GM12878 (cell line): ENCODE data around the gene DGKK. TPM values are rescaled to one million over a fixed set of nuclear protein-coding genes. Genes with fewer than 3 reads are reported as not detected.

Experiments used
- ATAC-seq: fragments of 200-7000 bp; cut with Tn5 transposase; 3 replicates; pipeline ENCODE4 v1.9.1; 2020; ENCODE audit warnings: mild to moderate bottlenecking, moderate library complexity
- BruUV-seq: library from RNA; stranded (reverse); fragments of 400-500 nt; replicated peaks from 2 replicates; lab custom pipeline; 2021; lab: Mats Ljungman, UMichigan
- CTCF ChIA-PET: fragments of 300-600 bp; sonication (Branson Sonifier 250); formaldehyde crosslinking; extraction: SDS; loops from one replicate; lab custom pipeline; 2021; ENCODE audit warnings: inconsistent platforms; lab: Yijun Ruan, JAX
- POLR2A ChIA-PET: fragments of 350-600 bp; formaldehyde crosslinking; extraction: SDS; loops from one replicate; lab custom pipeline; 2021; ENCODE audit warnings: inconsistent platforms; lab: Charles Lee
- RAD21 ChIA-PET: fragments of 300-600 bp; sonication (Branson Sonifier 250); formaldehyde crosslinking; loops from one replicate; lab custom pipeline; 2023; ENCODE audit warnings: antibody characterized with exemption; ENCODE audit not compliant: unreplicated experiment; lab: Charles Lee
- SMC1A ChIA-PET: fragments of 300-600 bp; sonication (Branson Sonifier 250); formaldehyde crosslinking; loops from one replicate; lab custom pipeline; 2023; ENCODE audit not compliant: unreplicated experiment, uncharacterized antibody; lab: Charles Lee
- DNase-seq: peaks from one replicate; pipeline ENCODE4 v3.0.0-alpha.2; 2011; ENCODE audit warnings: low read depth, low spot score
- FAIRE-seq: peaks from 3 replicates; lab custom pipeline; 2011; peaks lifted over from hg19 to GRCh38; lab: Jason Lieb, UNC
- H2AFZ ChIP-seq: 2 replicates; pipeline ENCODE4 v1.6.0; 2011; ENCODE audit warnings: low read depth, low read length, control low read depth; ENCODE audit not compliant: control insufficient read depth
- H3K27ac ChIP-seq: 2 replicates; pipeline ENCODE4 v1.5.1; 2011; ENCODE audit warnings: control low read depth; ENCODE audit not compliant: control insufficient read depth, insufficient read depth
- H3K27me3 ChIP-seq, 2 experiments: replicated peaks in 1 of 2; 2 replicates each; pipeline versions ENCODE4 v1.6.0 to v1.6.1; 2011; ENCODE audit warnings: low read length in 1 of 2; ENCODE audit not compliant: control insufficient read depth in 2 of 2, insufficient read depth in 2 of 2
- H3K36me3 ChIP-seq, 2 experiments: 2 replicates each; pipeline ENCODE4 v1.5.1; 2011; ENCODE audit warnings: low read length in 1 of 2; ENCODE audit not compliant: control insufficient read depth in 2 of 2, insufficient read depth in 2 of 2
- H3K4me1 ChIP-seq: 2 replicates; pipeline ENCODE4 v1.6.1; 2011; ENCODE audit warnings: mild to moderate bottlenecking, low read length, moderate library complexity, mixed read lengths; ENCODE audit not compliant: control insufficient read depth, insufficient read depth
- H3K4me2 ChIP-seq: 2 replicates; pipeline ENCODE4 v1.6.0; 2011; ENCODE audit warnings: control low read depth; ENCODE audit not compliant: control insufficient read depth, insufficient read depth
- H3K4me3 ChIP-seq: fragments of 200-600 bp; sonication (generic); 2 replicates; pipeline ENCODE4 v1.5.1; 2016
- H3K79me2 ChIP-seq: 2 replicates; pipeline ENCODE4 v1.6.0; 2011; ENCODE audit warnings: low read length; ENCODE audit not compliant: control insufficient read depth, insufficient read depth
- H3K9ac ChIP-seq: 2 replicates; pipeline ENCODE4 v1.8.0; 2011; ENCODE audit warnings: low read length, control low read depth, mixed read lengths; ENCODE audit not compliant: control insufficient read depth, insufficient read depth
- H3K9me3 ChIP-seq: replicated peaks from 3 replicates; pipeline ENCODE4 v1.5.1; 2011; ENCODE audit warnings: mild to moderate bottlenecking, low read length; ENCODE audit not compliant: control insufficient read depth, insufficient read depth
- H4K20me1 ChIP-seq: 2 replicates; pipeline ENCODE4 v1.6.0; 2011; ENCODE audit not compliant: control insufficient read depth, insufficient read depth
- BACH1 ChIP-seq: fragments of 450-650 bp; IDR thresholded peaks from 2 replicates; pipeline ENCODE4 v1.6.1; 2017; ENCODE audit warnings: mild to moderate bottlenecking, borderline replicate concordance
- CBFB ChIP-seq: IDR thresholded peaks from 2 replicates; pipeline ENCODE4 v1.6.1; 2016; ENCODE audit warnings: antibody characterized with exemption, low read depth
- IRF5 ChIP-seq: fragments of 450-650 bp; IDR thresholded peaks from 2 replicates; pipeline ENCODE4 v1.6.1; 2017; ENCODE audit warnings: borderline replicate concordance
- JUND ChIP-seq: IDR thresholded peaks from 2 replicates; pipeline ENCODE4 v1.6.1; 2012; ENCODE audit warnings: low read depth, mild to moderate bottlenecking, low read length, improper control_type of control experiment, moderate library complexity
- MTA2 ChIP-seq: fragments of 450-650 bp; IDR thresholded peaks from 2 replicates; pipeline ENCODE4 v1.6.1; 2016; ENCODE audit warnings: low read depth, mild to moderate bottlenecking, moderate library complexity
- NRF1 ChIP-seq: conservative IDR thresholded peaks from 2 replicates; pipeline ENCODE4 v1.6.1; 2011; ENCODE audit warnings: mild to moderate bottlenecking, low read depth, low read length, improper control_type of control experiment
- RCOR1 ChIP-seq: conservative IDR thresholded peaks from 2 replicates; pipeline ENCODE4 v1.6.1; 2012; ENCODE audit warnings: low read depth, low read length, improper control_type of control experiment
- SP1 ChIP-seq: IDR thresholded peaks from one replicate; pipeline ENCODE4 v1.6.1; 2011; ENCODE audit warnings: low read depth, low read length
- STAT3 ChIP-seq: IDR thresholded peaks from 2 replicates; pipeline ENCODE4 v1.6.1; 2011; ENCODE audit warnings: low read depth, low read length, improper control_type of control experiment
- WRNIP1 ChIP-seq: IDR thresholded peaks from 2 replicates; pipeline ENCODE4 v1.6.1; 2011; ENCODE audit warnings: low read depth, low read length, improper control_type of control experiment, borderline replicate concordance
- YY1 ChIP-seq: IDR thresholded peaks from 2 replicates; pipeline ENCODE4 v1.6.1; 2011; ENCODE audit warnings: low read depth, mild to moderate bottlenecking, low read length
- WGBS: methylation state at CpG from one replicate; pipeline ENCODE4 v1.1.6; 2016; ENCODE audit warnings: low lambda C conversion rate; ENCODE audit not compliant: insufficient replicate concordance, insufficient coverage; ENCODE audit errors: missing lambda C conversion rate; 5-methylcytosine and 5-hydroxymethylcytosine counted together
- in situ Hi-C: fragments of 300-500 bp; cut with MboI; formaldehyde crosslinking; loops from 9 replicates; pipeline ENCODE4 v1.14.3; 2018; ENCODE audit warnings: mixed read lengths
- intact Hi-C: fragments of 100-400 bp; cut with micrococcal nuclease; formaldehyde crosslinking; loops from one replicate; pipeline ENCODE4 v1.14.2; 2022; ENCODE audit not compliant: unreplicated experiment
- polyA plus RNA-seq, 11 experiments: library from polyadenylated mRNA; depleted of rRNA in 4 of 11; unstranded in 6 of 11; stranded (reverse) in 5 of 11; fragments of >200 nt; fragmentation: Nextera tagmentation in 4 of 11; fragmentation: Illumina TruSeq in 1 of 11; extraction: Ambion mirVana in 4 of 11; extraction: Trizol in 1 of 11; gene quantifications; 1 replicate in 1 of 11; 2 replicates in 10 of 11; pipeline versions ENCODE4 v1.2.1 to v1.2.3, GENCODE V29; 2011 to 2016; ENCODE audit warnings: inconsistent platforms in 2 of 11, missing spikeins in 2 of 11, low read depth in 1 of 11
- total RNA-seq, 4 experiments: library from RNA; depleted of rRNA in 3 of 4; stranded (reverse); fragments of >200 nt in 3 of 4; fragmentation: Illumina TruSeq in 1 of 4; extraction: Trizol in 1 of 4; gene quantifications; 2 replicates each; pipeline versions ENCODE4 v1.2.1 to v1.2.3, GENCODE V29; 2013 to 2021

Gene DGKK
- total and polyA plus RNA-seq, 10 of the 15 experiments (the other 5 are each of a cell fraction or from before 2014, with no cell fraction given) = under 0.01 to 0.03 TPM; not detected in 8

GRCh38 chrX:50483283-50483682, 12.7 kb upstream of the DGKK start:
- no peak for TF ChIP-seq CBFB
- TF ChIP-seq JUND = no peak
- no peak for TF ChIP-seq STAT3
- TF ChIP-seq SP1 = no peak
- no peak for TF ChIP-seq MTA2
- TF ChIP-seq IRF5 = no peak
- no peak for TF ChIP-seq NRF1
- no peak for TF ChIP-seq BACH1
- no peak for TF ChIP-seq WRNIP1
- TF ChIP-seq RCOR1 = no peak
- TF ChIP-seq YY1 = no peak
- Histone ChIP-seq H3K4me3 (no peak overlapping the region), H3K9ac (no peak overlapping the region), H3K79me2 (no peaks in the 10 kb centered on the region), H2AFZ (no peak overlapping the region), H4K20me1 (no peaks in the 10 kb centered on the region), H3K4me1 (no peaks in the 10 kb centered on the region), H3K27me3 (no peaks in the 10 kb centered on the region), H3K27ac (no peak overlapping the region), H3K4me2 (no peak overlapping the region), H3K9me3 (no peaks in the 10 kb centered on the region), H3K36me3 (no peaks in the 10 kb centered on the region)
- ChIA-PET RAD21 (no interaction called here), SMC1A (no interaction called here), CTCF (no interaction called here), POLR2A (no interaction called here)
- no peak for ATAC-seq
- 24% methylated on average over 1 of the region's 1 CpG for WGBS
- intact Hi-C loops (no loop called here), in situ Hi-C loops (no loop called here)
- no TSS peak for BruUV-seq
- FAIRE-seq = no peak
- DNase-seq = no peak
